Testis (tissue), 2 donors: ENCODE data around the gene SLC34A1.

Experiments used
- POLR2A ChIP-seq: fragments of 450-650 bp; IDR thresholded peaks from one replicate; pipeline ENCODE4 v1.6.1; 2017; ENCODE audit warnings: antibody characterized with exemption, mild to moderate bottlenecking, moderate library complexity
- TF ChIP-seq, protein P1 (sequence below), 3 experiments: fragments of 450-650 bp in 2 of 3; fragments of 200-600 bp in 1 of 3; sonication (generic) in 1 of 3; IDR thresholded peaks; one replicate each; pipeline ENCODE4 v1.5.1; 2016 to 2019; ENCODE audit warnings: antibody characterized with exemption in 3 of 3, mild to moderate bottlenecking in 2 of 3, moderate library complexity in 1 of 3

GRCh38 chr5:177403102-177403791 is 19.0 kb downstream of the SLC34A1 start:
- no peak for TF ChIP-seq POLR2A
- TF ChIP-seq, protein P1, sequence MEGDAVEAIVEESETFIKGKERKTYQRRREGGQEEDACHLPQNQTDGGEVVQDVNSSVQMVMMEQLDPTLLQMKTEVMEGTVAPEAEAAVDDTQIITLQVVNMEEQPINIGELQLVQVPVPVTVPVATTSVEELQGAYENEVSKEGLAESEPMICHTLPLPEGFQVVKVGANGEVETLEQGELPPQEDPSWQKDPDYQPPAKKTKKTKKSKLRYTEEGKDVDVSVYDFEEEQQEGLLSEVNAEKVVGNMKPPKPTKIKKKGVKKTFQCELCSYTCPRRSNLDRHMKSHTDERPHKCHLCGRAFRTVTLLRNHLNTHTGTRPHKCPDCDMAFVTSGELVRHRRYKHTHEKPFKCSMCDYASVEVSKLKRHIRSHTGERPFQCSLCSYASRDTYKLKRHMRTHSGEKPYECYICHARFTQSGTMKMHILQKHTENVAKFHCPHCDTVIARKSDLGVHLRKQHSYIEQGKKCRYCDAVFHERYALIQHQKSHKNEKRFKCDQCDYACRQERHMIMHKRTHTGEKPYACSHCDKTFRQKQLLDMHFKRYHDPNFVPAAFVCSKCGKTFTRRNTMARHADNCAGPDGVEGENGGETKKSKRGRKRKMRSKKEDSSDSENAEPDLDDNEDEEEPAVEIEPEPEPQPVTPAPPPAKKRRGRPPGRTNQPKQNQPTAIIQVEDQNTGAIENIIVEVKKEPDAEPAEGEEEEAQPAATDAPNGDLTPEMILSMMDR (IDR thresholded peaks at IDR 0.05), result no peak
